K562 (cell line): ENCODE data around the gene ADAM22. TPM values are rescaled to one million over a fixed set of nuclear protein-coding genes. Genes with fewer than 3 reads are reported as not detected.

ENCODE experiments used
- ATAC-seq: fragments of 200-7000 bp; cut with Tn5 transposase; 3 replicates; pipeline ENCODE4 v1.9.1; 2020; ENCODE audit warnings: moderate library complexity
- BruUV-seq: library from RNA; stranded (reverse); fragments of 400-500 nt; replicated peaks from 2 replicates; lab custom pipeline; 2021; lab: Mats Ljungman, UMichigan
- CTCF ChIA-PET: fragments of 300-600 bp; formaldehyde crosslinking; extraction: SDS; loops from one replicate; lab custom pipeline; 2021; ENCODE audit warnings: low intra/inter-chr PET ratio; lab: Yijun Ruan, JAX
- POLR2A ChIA-PET: fragments of 300-600, 350-650 bp; sonication (Branson Sonifier 250); formaldehyde crosslinking; extraction: SDS; loops from one replicate; lab custom pipeline; 2021; ENCODE audit warnings: antibody characterized with exemption, inconsistent platforms; lab: Yijun Ruan, JAX
- DNase-seq, 4 experiments: peaks; one replicate each; pipeline versions ENCODE4 v3.0.0 to v3.0.0-alpha.2; 2011 to 2018; ENCODE audit warnings: low spot score in 3 of 4, mixed read lengths in 3 of 4; ENCODE audit errors: extremely low read depth in 1 of 4
- FAIRE-seq: peaks from 2 replicates; lab custom pipeline; 2011; peaks lifted over from hg19 to GRCh38; lab: Jason Lieb, UNC
- H2AFZ ChIP-seq: 2 replicates; pipeline ENCODE4 v1.6.0; 2011; ENCODE audit warnings: low read depth, low read length, control low read depth, inconsistent platforms
- H3K27ac ChIP-seq: fragments of 200-600 bp; 3 replicates; pipeline ENCODE4 v1.8.0; 2011; ENCODE audit warnings: low read depth, mild to moderate bottlenecking, control low read depth, inconsistent platforms, low read length, moderate library complexity, mixed read lengths; ENCODE audit errors: extremely low read depth
- H3K27me3 ChIP-seq, 2 experiments: fragments of 300-600 bp in 1 of 2; 2 replicates in 1 of 2; 3 replicates in 1 of 2; pipeline versions ENCODE4 v1.6.0 to v1.8.0; 2011; ENCODE audit warnings: inconsistent platforms in 2 of 2, low read length in 2 of 2, mild to moderate bottlenecking in 1 of 2, mixed read lengths in 1 of 2, moderate library complexity in 1 of 2; ENCODE audit not compliant: control insufficient read depth in 2 of 2, insufficient read depth in 2 of 2
- H3K36me3 ChIP-seq: fragments of 300-600 bp; 3 replicates; pipeline ENCODE4 v1.8.0; 2011; ENCODE audit warnings: mild to moderate bottlenecking, low read length, inconsistent platforms; ENCODE audit not compliant: control insufficient read depth, insufficient read depth
- H3K4me1 ChIP-seq, 2 experiments: fragments of 200-600 bp in 1 of 2; replicated peaks in 1 of 2; 2 replicates in 1 of 2; 3 replicates in 1 of 2; pipeline versions ENCODE4 v1.5.1 to v1.8.0; 2011; ENCODE audit warnings: inconsistent platforms in 2 of 2, low read length in 2 of 2, mild to moderate bottlenecking in 1 of 2, mixed read lengths in 1 of 2, moderate library complexity in 1 of 2; ENCODE audit not compliant: control insufficient read depth in 2 of 2, insufficient read depth in 2 of 2
- H3K4me2 ChIP-seq: 2 replicates; pipeline ENCODE4 v1.6.1; 2011; ENCODE audit warnings: low read length, control low read depth, inconsistent platforms, mixed read lengths; ENCODE audit not compliant: insufficient read depth
- H3K4me3 ChIP-seq: fragments of 200-600 bp; sonication (generic), shearing (Covaris generic); 2 replicates; pipeline ENCODE4 v1.5.1; 2016; ENCODE audit warnings: control low read depth, inconsistent platforms
- H3K79me2 ChIP-seq: fragments of 200-600 bp; 3 replicates; pipeline ENCODE4 v1.8.0; 2011; ENCODE audit warnings: low read length, inconsistent platforms; ENCODE audit not compliant: control insufficient read depth, insufficient read depth
- H3K9ac ChIP-seq, 2 experiments: 2 replicates each; pipeline versions ENCODE4 v1.6.0 to v1.6.1; 2011; ENCODE audit warnings: low read depth in 2 of 2, low read length in 2 of 2, control low read depth in 1 of 2, inconsistent platforms in 1 of 2, mild to moderate bottlenecking in 1 of 2, mixed read lengths in 1 of 2; ENCODE audit not compliant: insufficient read depth in 1 of 2
- H3K9me1 ChIP-seq: one replicate; pipeline ENCODE4 v1.6.0; 2011; ENCODE audit warnings: inconsistent platforms, mild to moderate bottlenecking, low read length, moderate library complexity; ENCODE audit not compliant: control insufficient read depth, insufficient read depth
- H3K9me3 ChIP-seq: replicated peaks from 2 replicates; pipeline ENCODE4 v1.5.1; 2011; ENCODE audit warnings: low read depth, low read length, inconsistent platforms; ENCODE audit not compliant: control insufficient read depth, insufficient read depth
- H4K20me1 ChIP-seq: replicated peaks from 2 replicates; pipeline ENCODE4 v1.6.1; 2011; ENCODE audit warnings: low read length, inconsistent platforms, mixed read lengths; ENCODE audit not compliant: control insufficient read depth, insufficient read depth
- CTCFL ChIP-seq: IDR thresholded peaks from 2 replicates; pipeline ENCODE4 v1.6.1; 2011; ENCODE audit warnings: borderline replicate concordance, low read depth, mild to moderate bottlenecking, moderate library complexity, low read length; ENCODE audit not compliant: insufficient read depth, poor library complexity, severe bottlenecking
- ELK3 ChIP-seq: fragments of 450-650 bp; formaldehyde crosslinking; IDR thresholded peaks from 2 replicates; pipeline ENCODE4 v1.4.0; 2020; ENCODE audit warnings: mild to moderate bottlenecking
- EP300 ChIP-seq: IDR thresholded peaks from 2 replicates; pipeline ENCODE4 v1.6.1; 2012; ENCODE audit warnings: low read length, improper control_type of control experiment
- MYNN ChIP-seq, 2 experiments: sonication (generic); formaldehyde crosslinking in 1 of 2; IDR thresholded peaks; 2 replicates each; pipeline versions ENCODE4 v1.5.0 to v1.6.1; 2016 to 2020; ENCODE audit warnings: antibody characterized with exemption in 1 of 2, missing genetic modification reagents in 1 of 2
- PHB2 ChIP-seq: fragments of 450-650 bp; IDR thresholded peaks from 2 replicates; pipeline ENCODE4 v1.6.1; 2017; ENCODE audit warnings: low read depth
- POLR2H ChIP-seq: IDR thresholded peaks from 2 replicates; pipeline ENCODE4 v1.6.1; 2016; ENCODE audit warnings: missing genetic modification characterization, low read depth, mild to moderate bottlenecking, control low read depth, missing compliant biosample characterization, moderate library complexity
- TCFL5 ChIP-seq: fragments of 250-450 bp; sonication (Bioruptor Pico); conservative IDR thresholded peaks from 2 replicates; pipeline ENCODE4 v1.6.1; 2021; ENCODE audit warnings: mild to moderate bottlenecking, moderate library complexity, matching md5 sums
- ZC3H8 ChIP-seq: fragments of 450-650 bp; IDR thresholded peaks from 2 replicates; pipeline ENCODE4 v1.6.1; 2017
- ZNF24 ChIP-seq: fragments of 450-650 bp; IDR thresholded peaks from 2 replicates; pipeline ENCODE4 v1.6.1; 2016
- ZSCAN32 ChIP-seq: fragments of 450-650 bp; formaldehyde crosslinking; IDR thresholded peaks from 2 replicates; pipeline ENCODE4 v1.4.0; 2020; ENCODE audit warnings: mild to moderate bottlenecking, moderate library complexity
- WGBS: fragments of 100-300 bp; shearing (Covaris generic); methylation state at CpG from one replicate; pipeline ENCODE4 v1.1.6; 2016; ENCODE audit warnings: low coverage, mixed read lengths; ENCODE audit not compliant: insufficient coverage; ENCODE audit errors: missing lambda C conversion rate; 5-methylcytosine and 5-hydroxymethylcytosine counted together
- in situ Hi-C: fragments of 300-500 bp; cut with MboI; formaldehyde crosslinking; loops from 4 replicates; pipeline ENCODE4 v1.15.0; 2018; ENCODE audit warnings: inconsistent platforms, mixed read lengths
- intact Hi-C: fragments of 100-400 bp; cut with micrococcal nuclease; formaldehyde crosslinking; loops from 2 replicates; pipeline ENCODE4 v1.14.2; 2022
- polyA plus RNA-seq, 8 experiments: library from polyadenylated mRNA; depleted of rRNA in 4 of 8; stranded (reverse) in 5 of 8; unstranded in 3 of 8; fragments of >200 nt; fragmentation: Nextera tagmentation in 2 of 8; fragmentation: Illumina TruSeq in 1 of 8; extraction: Ambion mirVana in 2 of 8; extraction: Trizol in 1 of 8; gene quantifications; 2 replicates each; pipeline versions ENCODE4 v1.2.1 to v1.2.3, GENCODE V29; 2011 to 2014; ENCODE audit warnings: inconsistent platforms in 1 of 8, missing spikeins in 1 of 8
- total RNA-seq, 7 experiments: library from RNA; depleted of rRNA in 6 of 7; stranded (reverse); fragments of >200 nt in 6 of 7; fragmentation: Illumina TruSeq in 2 of 7; extraction: Trizol in 2 of 7; gene quantifications; 2 replicates each; pipeline versions ENCODE4 v1.2.1 to v1.2.3, GENCODE V29; 2011 to 2021; ENCODE audit warnings: low replicate concordance in 1 of 7
- TF ChIP-seq, protein P1 (sequence below): fragments of 250-450 bp; sonication (Bioruptor Pico); IDR thresholded peaks from 2 replicates; pipeline ENCODE4 v1.5.0; 2021; ENCODE audit warnings: mild to moderate bottlenecking, borderline replicate concordance
- TF ChIP-seq, protein P2 (sequence below): fragments of 250-450 bp; sonication (Bioruptor Pico); IDR thresholded peaks from 2 replicates; pipeline ENCODE4 v1.4.0; 2020; ENCODE audit warnings: mild to moderate bottlenecking, moderate library complexity, borderline replicate concordance
- TF ChIP-seq, protein P3 (sequence below): fragments of 450-650 bp; formaldehyde crosslinking; IDR thresholded peaks from 2 replicates; pipeline ENCODE4 v1.4.0; 2020; ENCODE audit warnings: mild to moderate bottlenecking, mixed read lengths

Gene ADAM22
- total and polyA plus RNA-seq, 9 of the 15 experiments (the other 6 are each of a cell fraction or from before 2014, with no cell fraction given) = 0.01 to 0.58 (median 0.18) TPM

DNA sequence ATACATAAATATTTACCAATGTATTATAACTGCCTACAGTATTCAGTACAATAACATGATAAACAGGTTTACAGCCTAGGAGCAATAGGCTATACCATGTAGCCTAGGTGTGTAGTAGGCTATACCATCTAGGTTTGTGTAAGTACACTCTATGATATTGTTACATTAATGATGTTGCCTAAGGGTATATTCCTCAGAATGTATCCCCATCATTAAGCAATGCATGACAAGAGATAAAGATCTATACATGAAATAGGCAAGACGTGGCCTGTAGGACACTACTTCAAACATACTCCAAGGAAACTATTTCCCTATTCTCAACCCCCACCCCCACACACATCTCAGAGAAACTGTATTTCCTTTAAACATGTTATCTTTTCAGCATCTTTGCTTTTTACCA, 15.3 kb upstream of the ADAM22 start:
- H3K4me2 ChIP-seq = no peak overlapping the region
- FAIRE-seq = no peak
- WGBS = 5% methylated on average over 1 of the region's 1 CpG
- H3K4me1 ChIP-seq = no peaks in the 10 kb centered on the region
- no peak overlapping the region for H2AFZ ChIP-seq
- no peak for ATAC-seq
- H4K20me1 ChIP-seq = no peaks in the 10 kb centered on the region
- no peak overlapping the region for H3K27ac ChIP-seq
- H3K36me3 ChIP-seq = no peaks in the 10 kb centered on the region
- no peaks in the 10 kb centered on the region for H3K9me1 ChIP-seq
- no peak overlapping the region for H3K9ac ChIP-seq
- POLR2A ChIA-PET = no interaction called here
- CTCF ChIA-PET = no interaction called here
- no peaks in the 10 kb centered on the region for H3K9me3 ChIP-seq
- in situ Hi-C loops (no loop called here), intact Hi-C loops (no loop called here)
- H3K27me3 ChIP-seq = peaks cover 9 to 12% of the 10 kb centered on the region in 2 experiments; a peak in 2 of 5 replicates
- no TSS peak for BruUV-seq
- no peaks in the 10 kb centered on the region for H3K79me2 ChIP-seq
- H3K4me3 ChIP-seq = no peak overlapping the region
- no peak for DNase-seq
- TF ChIP-seq PHB2 (no peak), EP300 (no peak), TCFL5 (CRISPR knock-in tag) (no peak), ELK3 (CRISPR knock-in tag) (no peak), CTCFL (no peak), ZSCAN32 (CRISPR knock-in tag) (no peak), ZNF24 (no peak), MYNN (IDR thresholded peaks at IDR 0.05) (no peak), MYNN (CRISPR knock-in tag; IDR thresholded peaks at IDR 0.05) (no peak), ZC3H8 (no peak), POLR2H (no peak)
- TF ChIP-seq, protein P1, sequence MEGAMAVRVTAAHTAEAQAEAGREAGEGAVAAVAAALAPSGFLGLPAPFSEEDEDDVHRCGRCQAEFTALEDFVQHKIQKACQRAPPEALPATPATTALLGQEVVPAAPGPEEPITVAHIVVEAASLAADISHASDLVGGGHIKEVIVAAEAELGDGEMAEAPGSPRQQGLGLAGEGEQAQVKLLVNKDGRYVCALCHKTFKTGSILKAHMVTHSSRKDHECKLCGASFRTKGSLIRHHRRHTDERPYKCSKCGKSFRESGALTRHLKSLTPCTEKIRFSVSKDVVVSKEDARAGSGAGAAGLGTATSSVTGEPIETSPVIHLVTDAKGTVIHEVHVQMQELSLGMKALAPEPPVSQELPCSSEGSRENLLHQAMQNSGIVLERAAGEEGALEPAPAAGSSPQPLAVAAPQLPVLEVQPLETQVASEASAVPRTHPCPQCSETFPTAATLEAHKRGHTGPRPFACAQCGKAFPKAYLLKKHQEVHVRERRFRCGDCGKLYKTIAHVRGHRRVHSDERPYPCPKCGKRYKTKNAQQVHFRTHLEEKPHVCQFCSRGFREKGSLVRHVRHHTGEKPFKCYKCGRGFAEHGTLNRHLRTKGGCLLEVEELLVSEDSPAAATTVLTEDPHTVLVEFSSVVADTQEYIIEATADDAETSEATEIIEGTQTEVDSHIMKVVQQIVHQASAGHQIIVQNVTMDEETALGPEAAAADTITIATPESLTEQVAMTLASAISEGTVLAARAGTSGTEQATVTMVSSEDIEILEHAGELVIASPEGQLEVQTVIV (CRISPR knock-in tag) = no peak
- TF ChIP-seq, protein P2, sequence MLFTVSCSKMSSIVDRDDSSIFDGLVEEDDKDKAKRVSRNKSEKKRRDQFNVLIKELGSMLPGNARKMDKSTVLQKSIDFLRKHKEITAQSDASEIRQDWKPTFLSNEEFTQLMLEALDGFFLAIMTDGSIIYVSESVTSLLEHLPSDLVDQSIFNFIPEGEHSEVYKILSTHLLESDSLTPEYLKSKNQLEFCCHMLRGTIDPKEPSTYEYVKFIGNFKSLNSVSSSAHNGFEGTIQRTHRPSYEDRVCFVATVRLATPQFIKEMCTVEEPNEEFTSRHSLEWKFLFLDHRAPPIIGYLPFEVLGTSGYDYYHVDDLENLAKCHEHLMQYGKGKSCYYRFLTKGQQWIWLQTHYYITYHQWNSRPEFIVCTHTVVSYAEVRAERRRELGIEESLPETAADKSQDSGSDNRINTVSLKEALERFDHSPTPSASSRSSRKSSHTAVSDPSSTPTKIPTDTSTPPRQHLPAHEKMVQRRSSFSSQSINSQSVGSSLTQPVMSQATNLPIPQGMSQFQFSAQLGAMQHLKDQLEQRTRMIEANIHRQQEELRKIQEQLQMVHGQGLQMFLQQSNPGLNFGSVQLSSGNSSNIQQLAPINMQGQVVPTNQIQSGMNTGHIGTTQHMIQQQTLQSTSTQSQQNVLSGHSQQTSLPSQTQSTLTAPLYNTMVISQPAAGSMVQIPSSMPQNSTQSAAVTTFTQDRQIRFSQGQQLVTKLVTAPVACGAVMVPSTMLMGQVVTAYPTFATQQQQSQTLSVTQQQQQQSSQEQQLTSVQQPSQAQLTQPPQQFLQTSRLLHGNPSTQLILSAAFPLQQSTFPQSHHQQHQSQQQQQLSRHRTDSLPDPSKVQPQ (CRISPR knock-in tag) = no peak
- TF ChIP-seq, protein P3, sequence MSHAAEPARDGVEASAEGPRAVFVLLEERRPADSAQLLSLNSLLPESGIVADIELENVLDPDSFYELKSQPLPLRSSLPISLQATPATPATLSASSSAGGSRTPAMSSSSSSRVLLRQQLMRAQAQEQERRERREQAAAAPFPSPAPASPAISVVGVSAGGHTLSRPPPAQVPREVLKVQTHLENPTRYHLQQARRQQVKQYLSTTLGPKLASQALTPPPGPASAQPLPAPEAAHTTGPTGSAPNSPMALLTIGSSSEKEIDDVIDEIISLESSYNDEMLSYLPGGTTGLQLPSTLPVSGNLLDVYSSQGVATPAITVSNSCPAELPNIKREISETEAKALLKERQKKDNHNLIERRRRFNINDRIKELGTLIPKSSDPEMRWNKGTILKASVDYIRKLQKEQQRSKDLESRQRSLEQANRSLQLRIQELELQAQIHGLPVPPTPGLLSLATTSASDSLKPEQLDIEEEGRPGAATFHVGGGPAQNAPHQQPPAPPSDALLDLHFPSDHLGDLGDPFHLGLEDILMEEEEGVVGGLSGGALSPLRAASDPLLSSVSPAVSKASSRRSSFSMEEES = no peak
